GM10266 (cell line): ENCODE measurements around the gene DGKQ.

ENCODE experiments used
- DNase-seq: peaks from one replicate; pipeline ENCODE4 v3.0.0; 2012; ENCODE audit errors: extremely low spot score
- TF ChIP-seq, protein P1 (sequence below): IDR thresholded peaks from 2 replicates; pipeline ENCODE4 v1.5.1; 2012; ENCODE audit warnings: mild to moderate bottlenecking, low read depth; ENCODE audit not compliant: control insufficient read depth, insufficient read depth; ENCODE audit errors: missing control alignments

DGKQ gene

GRCh38 chr4:951594-952468 is 21.5 kb downstream of the DGKQ start:
- no peak for DNase-seq
- TF ChIP-seq, protein P1, sequence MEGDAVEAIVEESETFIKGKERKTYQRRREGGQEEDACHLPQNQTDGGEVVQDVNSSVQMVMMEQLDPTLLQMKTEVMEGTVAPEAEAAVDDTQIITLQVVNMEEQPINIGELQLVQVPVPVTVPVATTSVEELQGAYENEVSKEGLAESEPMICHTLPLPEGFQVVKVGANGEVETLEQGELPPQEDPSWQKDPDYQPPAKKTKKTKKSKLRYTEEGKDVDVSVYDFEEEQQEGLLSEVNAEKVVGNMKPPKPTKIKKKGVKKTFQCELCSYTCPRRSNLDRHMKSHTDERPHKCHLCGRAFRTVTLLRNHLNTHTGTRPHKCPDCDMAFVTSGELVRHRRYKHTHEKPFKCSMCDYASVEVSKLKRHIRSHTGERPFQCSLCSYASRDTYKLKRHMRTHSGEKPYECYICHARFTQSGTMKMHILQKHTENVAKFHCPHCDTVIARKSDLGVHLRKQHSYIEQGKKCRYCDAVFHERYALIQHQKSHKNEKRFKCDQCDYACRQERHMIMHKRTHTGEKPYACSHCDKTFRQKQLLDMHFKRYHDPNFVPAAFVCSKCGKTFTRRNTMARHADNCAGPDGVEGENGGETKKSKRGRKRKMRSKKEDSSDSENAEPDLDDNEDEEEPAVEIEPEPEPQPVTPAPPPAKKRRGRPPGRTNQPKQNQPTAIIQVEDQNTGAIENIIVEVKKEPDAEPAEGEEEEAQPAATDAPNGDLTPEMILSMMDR, result no peak

- DNase-seq, result no peak
- TF ChIP-seq, protein P1, result no peak
These were observed 22.2 kb downstream of the DGKQ start for GRCh38 chr4:951186-951585.

DNA sequence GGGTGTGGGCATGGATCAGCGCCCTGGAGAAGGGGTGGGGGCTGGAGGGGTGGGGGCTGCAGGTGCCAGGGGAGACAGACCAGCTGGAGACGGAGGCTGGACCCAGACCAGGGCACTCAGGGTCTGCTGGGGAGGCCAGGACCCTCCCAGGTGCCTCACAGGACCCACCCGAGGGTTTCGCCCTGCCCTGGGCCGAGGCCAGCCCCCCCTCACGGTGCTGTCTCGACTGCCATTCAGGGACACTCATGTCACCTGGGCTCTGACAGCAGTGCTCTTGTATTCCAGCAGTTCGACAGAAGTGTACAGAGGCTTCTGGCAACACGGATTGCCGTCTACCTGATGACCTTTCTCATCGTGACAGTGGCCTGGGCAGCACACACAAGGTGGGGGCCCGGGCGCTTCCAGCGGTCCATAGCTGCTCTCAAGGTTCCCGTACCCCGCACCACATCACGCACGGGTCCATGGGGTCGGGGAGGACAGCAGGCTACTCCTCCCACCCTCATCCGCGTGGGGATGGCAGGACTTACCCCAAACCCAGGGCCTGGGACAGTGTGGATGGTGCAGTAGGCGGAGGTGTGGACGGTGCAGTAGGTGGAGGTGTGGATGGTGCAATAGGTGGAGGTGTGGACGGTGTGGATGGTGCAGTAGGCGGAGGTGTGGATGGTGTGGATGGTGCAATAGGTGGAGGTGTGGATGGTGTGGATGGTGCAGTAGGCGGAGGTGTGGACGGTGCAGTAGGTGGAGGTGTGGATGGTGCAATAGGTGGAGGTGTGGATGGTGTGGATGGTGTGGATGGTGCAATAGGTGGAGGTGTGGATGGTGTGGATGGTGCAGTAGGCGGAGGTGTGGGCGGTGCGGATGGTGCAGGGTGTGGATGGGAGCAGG is 23.0 kb downstream of the DGKQ start:
- no peak for DNase-seq
- TF ChIP-seq, protein P1, result no peak

DNA sequence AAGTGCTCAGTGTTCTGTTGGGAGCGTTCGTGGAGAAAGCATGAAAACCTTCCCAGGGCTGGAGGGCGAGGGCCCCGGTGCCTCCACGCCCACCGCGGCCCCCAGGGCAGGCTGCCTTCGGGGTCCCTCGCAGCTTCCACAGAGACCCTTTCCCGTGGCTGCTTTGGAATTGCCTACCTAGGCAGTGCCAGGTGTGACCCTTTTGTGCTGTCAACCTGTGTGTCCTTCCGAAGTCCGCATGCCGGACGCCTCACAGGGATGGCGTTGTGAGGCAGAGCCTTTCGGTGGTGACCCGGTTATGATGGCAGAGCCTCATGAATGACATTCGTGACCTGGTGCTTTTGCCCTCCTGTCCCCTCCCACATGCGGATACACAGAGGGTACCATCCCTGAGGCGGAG is 23.7 kb downstream of the DGKQ start:
- TF ChIP-seq, protein P1, result no peak

GRCh38 chr4:948936-949300 is 24.5 kb downstream of the DGKQ start:
- TF ChIP-seq, protein P1, result no peak
- DNase-seq, result no peak

More for the DNA sequence above, 23.7 kb downstream of the DGKQ start:
- no peak for DNase-seq

DNA sequence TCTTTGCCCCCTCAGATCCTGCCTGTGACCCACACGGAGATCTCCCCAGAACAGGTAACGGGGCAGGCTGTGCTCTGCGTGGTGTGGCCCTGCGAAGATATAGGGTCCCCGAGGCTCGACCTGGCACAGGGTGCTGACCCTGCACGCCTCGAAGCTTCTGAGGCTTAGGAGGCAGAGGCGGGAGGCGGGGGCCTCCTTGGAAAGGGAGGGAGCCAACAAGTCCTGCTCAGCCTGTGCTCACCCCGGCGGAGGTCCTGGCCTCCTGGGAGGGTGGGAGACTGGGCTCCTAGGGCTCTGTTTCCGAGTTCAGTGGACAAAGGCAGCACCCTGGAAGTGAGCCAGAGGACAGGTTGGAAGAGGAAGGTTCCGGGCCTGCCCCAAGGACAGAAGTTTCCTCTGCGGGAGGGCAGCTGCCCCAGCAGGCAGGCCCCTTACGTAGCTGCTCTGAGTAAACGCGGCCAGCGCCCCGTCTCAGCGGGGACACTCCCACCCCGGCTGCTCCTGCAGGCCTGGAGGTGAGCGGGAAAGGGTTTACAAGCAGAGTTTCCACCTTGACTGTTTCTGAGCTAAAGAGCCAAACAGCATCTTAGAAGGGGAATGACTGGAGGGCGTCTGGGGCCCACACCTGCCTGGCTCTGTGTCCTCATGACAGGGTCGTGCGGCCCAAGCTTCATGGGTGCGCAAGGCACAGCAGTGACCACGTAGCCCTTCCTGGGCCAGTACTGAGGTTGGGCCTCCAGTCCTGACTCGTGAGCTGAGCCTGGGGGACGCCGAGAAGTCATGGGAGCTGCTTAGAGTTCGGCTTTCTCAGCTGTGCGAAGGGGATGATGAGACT is 25.1 kb downstream of the DGKQ start:
- DNase-seq, result no peak
- TF ChIP-seq, protein P1, result no peak
